Suprapubic skin (tissue), 4 donors: ENCODE data around the gene COG3.

Experiments
- EP300 ChIP-seq: sonication (generic); formaldehyde crosslinking; IDR thresholded peaks from one replicate; pipeline ENCODE4 v1.6.1; 2017; ENCODE audit warnings: antibody characterized with exemption
- POLR2A ChIP-seq, 2 donors: fragments of 450-650 bp; IDR thresholded peaks; one replicate each; pipeline ENCODE4 v1.6.1; 2017; ENCODE audit warnings: antibody characterized with exemption in 2 of 2, mild to moderate bottlenecking in 2 of 2, moderate library complexity in 2 of 2
- POLR2AphosphoS5 ChIP-seq, 3 donors: sonication (generic); formaldehyde crosslinking; IDR thresholded peaks; one replicate each; pipeline ENCODE4 v1.6.1; 2017; ENCODE audit warnings: antibody characterized with exemption in 3 of 3
- TF ChIP-seq, protein P1 (sequence below), 2 donors: fragments of 200-600 bp in 1 of 2; fragments of 450-650 bp in 1 of 2; sonication (generic) in 1 of 2; IDR thresholded peaks; one replicate each; pipeline ENCODE4 v1.5.1; 2016 to 2019; ENCODE audit warnings: antibody characterized with exemption in 2 of 2, mild to moderate bottlenecking in 1 of 2, moderate library complexity in 1 of 2

DNA sequence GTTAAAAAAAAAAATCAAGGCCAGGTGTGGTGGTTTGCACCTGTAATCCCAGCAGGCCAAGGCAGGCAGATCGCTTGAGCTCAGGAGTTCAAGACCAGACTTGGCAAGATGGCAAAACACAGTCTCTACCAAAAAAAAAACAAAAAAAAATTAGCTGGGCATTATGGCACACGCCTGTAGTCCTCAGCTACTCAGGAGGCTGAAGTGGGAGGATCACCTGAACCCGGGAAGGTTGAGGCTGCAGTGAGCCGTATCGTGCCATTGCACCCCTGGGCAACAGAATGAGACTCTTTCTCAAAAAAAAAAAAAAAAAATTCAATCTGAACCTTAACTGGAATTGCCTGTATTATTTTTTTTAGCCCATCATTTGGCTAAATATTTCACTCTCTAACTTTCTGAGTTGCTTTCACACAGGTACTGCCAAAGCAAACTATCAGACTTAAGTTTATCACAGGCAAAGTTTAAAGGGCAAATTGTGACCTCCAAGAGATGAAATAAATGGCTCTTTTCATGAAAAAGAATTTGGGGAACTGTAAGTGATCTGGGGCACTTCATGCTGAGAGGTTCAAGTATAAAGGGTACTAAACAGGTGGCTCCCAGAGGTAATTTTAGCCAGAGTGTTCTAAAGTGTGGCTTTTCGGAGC, 31.9 kb upstream of the COG3 start:
- TF ChIP-seq, protein P1, sequence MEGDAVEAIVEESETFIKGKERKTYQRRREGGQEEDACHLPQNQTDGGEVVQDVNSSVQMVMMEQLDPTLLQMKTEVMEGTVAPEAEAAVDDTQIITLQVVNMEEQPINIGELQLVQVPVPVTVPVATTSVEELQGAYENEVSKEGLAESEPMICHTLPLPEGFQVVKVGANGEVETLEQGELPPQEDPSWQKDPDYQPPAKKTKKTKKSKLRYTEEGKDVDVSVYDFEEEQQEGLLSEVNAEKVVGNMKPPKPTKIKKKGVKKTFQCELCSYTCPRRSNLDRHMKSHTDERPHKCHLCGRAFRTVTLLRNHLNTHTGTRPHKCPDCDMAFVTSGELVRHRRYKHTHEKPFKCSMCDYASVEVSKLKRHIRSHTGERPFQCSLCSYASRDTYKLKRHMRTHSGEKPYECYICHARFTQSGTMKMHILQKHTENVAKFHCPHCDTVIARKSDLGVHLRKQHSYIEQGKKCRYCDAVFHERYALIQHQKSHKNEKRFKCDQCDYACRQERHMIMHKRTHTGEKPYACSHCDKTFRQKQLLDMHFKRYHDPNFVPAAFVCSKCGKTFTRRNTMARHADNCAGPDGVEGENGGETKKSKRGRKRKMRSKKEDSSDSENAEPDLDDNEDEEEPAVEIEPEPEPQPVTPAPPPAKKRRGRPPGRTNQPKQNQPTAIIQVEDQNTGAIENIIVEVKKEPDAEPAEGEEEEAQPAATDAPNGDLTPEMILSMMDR (IDR thresholded peaks at IDR 0.05), result no peak
- TF ChIP-seq EP300 (no peak), POLR2AphosphoS5 (IDR thresholded peaks at IDR 0.05) (no peak), POLR2A (IDR thresholded peaks at IDR 0.05) (no peak)
